Endothelial cell of umbilical vein (primary cell): ENCODE results near the gene HEXIM1. TPM values are rescaled to one million over a fixed set of nuclear protein-coding genes. Genes with fewer than 3 reads are reported as not detected.
A peak's percentile ranks its signal among the peaks of the same experiment; 100 is the strongest.

Experiments used
- BruUV-seq: library from RNA; stranded (reverse); fragments of 400-500 nt; replicated peaks from 2 replicates; lab custom pipeline; 2021; lab: Mats Ljungman, UMichigan
- CTCF ChIA-PET: fragments of 300-600, 350-600 bp; sonication (Branson Sonifier 250); formaldehyde crosslinking; loops from one replicate; lab custom pipeline; 2021; ENCODE audit warnings: antibody characterized with exemption, inconsistent platforms; lab: Charles Lee
- POLR2A ChIA-PET: fragments of 300-600, 350-600 bp; sonication (Branson Sonifier 250); formaldehyde crosslinking; loops from one replicate; lab custom pipeline; 2021; ENCODE audit warnings: antibody characterized with exemption, inconsistent platforms; lab: Charles Lee
- DNase-seq: peaks from one replicate; pipeline ENCODE4 v3.0.0-alpha.2; 2011; ENCODE audit warnings: low read depth, low spot score
- FAIRE-seq: peaks from 2 replicates; lab custom pipeline; 2011; peaks lifted over from hg19 to GRCh38; lab: Jason Lieb, UNC
- H2AFZ ChIP-seq: 2 replicates; pipeline ENCODE4 v1.6.0; 2012; ENCODE audit warnings: low read depth, low read length, control low read depth, inconsistent platforms
- H3K27ac ChIP-seq: 2 replicates; pipeline ENCODE4 v1.5.1; 2011; ENCODE audit warnings: low read depth, mild to moderate bottlenecking, control low read depth, low read length, moderate library complexity; ENCODE audit not compliant: insufficient read depth
- H3K27me3 ChIP-seq, 2 experiments: 2 replicates each; pipeline versions ENCODE4 v1.6.0 to v1.6.1; 2011; ENCODE audit warnings: low read length in 2 of 2, mixed read lengths in 1 of 2; ENCODE audit not compliant: control insufficient read depth in 2 of 2, insufficient read depth in 2 of 2
- H3K36me3 ChIP-seq, 2 experiments: 2 replicates in 1 of 2; 3 replicates in 1 of 2; pipeline ENCODE4 v1.5.1; 2011; ENCODE audit warnings: low read length in 2 of 2, mild to moderate bottlenecking in 1 of 2, moderate library complexity in 1 of 2; ENCODE audit not compliant: control insufficient read depth in 2 of 2, insufficient read depth in 2 of 2; ENCODE audit errors: extremely low read depth in 1 of 2
- H3K4me1 ChIP-seq: 3 replicates; pipeline ENCODE4 v1.5.1; 2011; ENCODE audit warnings: mild to moderate bottlenecking, low read length; ENCODE audit not compliant: control insufficient read depth, insufficient read depth; ENCODE audit errors: extremely low read depth
- H3K4me2 ChIP-seq: 2 replicates; pipeline ENCODE4 v1.6.1; 2011; ENCODE audit warnings: low read length, control low read depth, mixed read lengths; ENCODE audit not compliant: insufficient read depth
- H3K4me3 ChIP-seq, 3 experiments: fragments of 200-600 bp in 1 of 3; sonication (generic), shearing (Covaris generic) in 1 of 3; replicated peaks in 1 of 3; 2 replicates each; pipeline ENCODE4 v1.5.1; 2011 to 2016; ENCODE audit warnings: control low read depth in 3 of 3, low read length in 3 of 3, mild to moderate bottlenecking in 2 of 3, inconsistent platforms in 1 of 3, low read depth in 1 of 3, moderate library complexity in 1 of 3; ENCODE audit not compliant: insufficient read depth in 1 of 3
- H3K79me2 ChIP-seq: 2 replicates; pipeline ENCODE4 v1.6.0; 2012; ENCODE audit warnings: low read length, inconsistent platforms; ENCODE audit not compliant: control insufficient read depth, insufficient read depth
- H3K9ac ChIP-seq: replicated peaks from 2 replicates; pipeline ENCODE3; 2011; ENCODE audit warnings: low read length, control low read depth; ENCODE audit not compliant: insufficient read depth; ENCODE audit errors: extremely low read depth
- H3K9me1 ChIP-seq: replicated peaks from 3 replicates; pipeline ENCODE4 v1.6.0; 2011; ENCODE audit warnings: mild to moderate bottlenecking, low read length; ENCODE audit not compliant: control insufficient read depth, insufficient read depth; ENCODE audit errors: extremely low read depth
- H3K9me3 ChIP-seq: replicated peaks from 2 replicates; pipeline ENCODE4 v1.5.1; 2012; ENCODE audit warnings: low read length, inconsistent platforms; ENCODE audit not compliant: control insufficient read depth, insufficient read depth
- H4K20me1 ChIP-seq: replicated peaks from 2 replicates; pipeline ENCODE3; 2011; ENCODE audit warnings: mild to moderate bottlenecking, low read length; ENCODE audit not compliant: control insufficient read depth, insufficient read depth; ENCODE audit errors: extremely low read depth
- EZH2 ChIP-seq: IDR thresholded peaks from 2 replicates; pipeline ENCODE4 v1.6.1; 2012; ENCODE audit warnings: borderline replicate concordance, low read depth, mild to moderate bottlenecking, moderate library complexity, low read length, inconsistent platforms; ENCODE audit not compliant: severe bottlenecking
- FOS ChIP-seq: IDR thresholded peaks from 2 replicates; pipeline ENCODE4 v1.6.1; 2011; ENCODE audit warnings: mild to moderate bottlenecking, low read length, moderate library complexity, borderline replicate concordance; ENCODE audit not compliant: insufficient read depth
- GATA2 ChIP-seq: IDR thresholded peaks from 2 replicates; pipeline ENCODE4 v1.7.0; 2011; ENCODE audit warnings: low read depth, mild to moderate bottlenecking, moderate library complexity, mixed read lengths, low read length; ENCODE audit not compliant: insufficient read length, insufficient read depth
- JUN ChIP-seq: IDR thresholded peaks from 2 replicates; pipeline ENCODE4 v1.6.1; 2011; ENCODE audit warnings: borderline replicate concordance, low read depth; ENCODE audit not compliant: insufficient read length, insufficient read depth
- MYC ChIP-seq: IDR thresholded peaks from one replicate; pipeline ENCODE4 v1.6.1; 2011; ENCODE audit warnings: mild to moderate bottlenecking, low read depth, low read length
- POLR2A ChIP-seq: IDR thresholded peaks from 2 replicates; pipeline ENCODE4 v1.6.1; 2012; ENCODE audit warnings: low read depth, mild to moderate bottlenecking, control low read depth, low read length
- POLR2AphosphoS5 ChIP-seq: IDR thresholded peaks from 2 replicates; pipeline ENCODE4 v1.6.1; 2012; ENCODE audit warnings: low read depth, mild to moderate bottlenecking, control low read depth, low read length, moderate library complexity; ENCODE audit not compliant: insufficient read depth
- dilution Hi-C: fragments of 300-500 bp; cut with MboI; formaldehyde crosslinking; loops from one replicate; pipeline ENCODE4 v1.15.0; 2019; ENCODE audit warnings: low sequenced_read_pairs; ENCODE audit not compliant: extremely low pct_ligation_motif_present
- intact Hi-C: fragments of 100-400 bp; cut with micrococcal nuclease; formaldehyde crosslinking; loops from one replicate; pipeline ENCODE4 v1.10.0; 2022
- polyA plus RNA-seq, 4 experiments: library from polyadenylated mRNA; depleted of rRNA in 3 of 4; stranded (reverse) in 3 of 4; unstranded in 1 of 4; fragments of >200 nt; gene quantifications; 2 replicates each; pipeline versions ENCODE4 v1.2.1 to v1.2.3, GENCODE V29; 2011 to 2012; ENCODE audit warnings: missing spikeins in 1 of 4
- total RNA-seq: library from RNA; stranded (reverse); gene quantifications from 2 replicates; pipeline ENCODE4 v1.2.3, GENCODE V29; 2021
- TF ChIP-seq, protein P1 (sequence below): IDR thresholded peaks from 2 replicates; pipeline ENCODE4 v1.6.1; 2011; ENCODE audit not compliant: insufficient read depth, insufficient read length
- TF ChIP-seq, protein P2 (sequence below), 2 donors: IDR thresholded peaks; 1 replicate in 1 of 2; 2 replicates in 1 of 2; pipeline ENCODE4 v1.5.1; 2011; ENCODE audit warnings: low read length in 2 of 2, mild to moderate bottlenecking in 2 of 2, moderate library complexity in 2 of 2, control low read depth in 1 of 2, inconsistent platforms in 1 of 2, low read depth in 1 of 2; ENCODE audit not compliant: insufficient read depth in 1 of 2; ENCODE audit errors: extremely low read depth in 1 of 2

The HEXIM1 gene
- total and polyA plus RNA-seq, 2 donors (not counting 3 experiments of a cell fraction or from before 2014, with no cell fraction given) = 7.0 to 20.0 TPM

DNA sequence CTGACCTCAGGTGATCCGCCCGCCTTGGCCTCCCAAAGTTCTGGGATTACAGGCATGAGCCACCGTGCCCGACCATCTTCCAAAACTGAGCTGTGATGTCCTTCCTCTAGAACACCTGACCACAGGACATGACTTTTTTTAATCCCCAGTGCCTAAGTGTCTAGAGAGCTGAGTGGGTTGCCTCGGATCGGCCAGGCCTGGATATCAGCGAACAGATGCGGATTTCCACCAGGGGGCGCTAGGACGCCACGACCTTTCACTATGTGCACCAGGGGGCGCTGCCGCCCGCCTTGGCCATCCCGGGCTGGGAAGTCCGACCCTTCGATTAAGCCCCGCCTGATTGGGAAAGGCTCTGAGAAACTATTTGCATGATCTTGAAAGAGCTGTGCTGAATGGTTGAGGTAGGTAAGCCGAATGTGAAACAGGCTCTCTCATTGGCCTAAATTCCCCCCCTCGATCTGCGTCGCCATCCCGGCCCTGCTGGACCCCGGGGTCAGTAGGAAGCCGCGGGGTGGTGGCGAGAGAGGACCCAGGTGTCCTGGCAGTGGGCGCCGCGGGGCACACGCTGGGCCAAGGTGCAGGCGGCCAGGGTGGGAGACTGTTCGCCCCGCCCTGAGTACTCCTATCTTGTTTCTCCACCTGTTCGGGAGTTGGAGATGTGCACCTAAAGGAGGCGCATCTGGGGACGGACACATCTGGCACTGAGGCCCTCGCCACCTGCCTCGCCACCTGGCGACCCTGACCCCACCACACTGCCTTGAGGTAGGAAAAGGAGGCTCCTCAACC lies 12.9 kb upstream of the HEXIM1 start, which contains the start of gene ACBD4:
Gene ACBD4, plus strand, starts transcription at position 496 of the 786 bp plus-strand sequence. CDS start 458 bp downstream, outside the sequence.
- Histone ChIP-seq H3K4me2 (peak within 1 kb of the TSS; percentile 79), H3K27me3 (no peaks in the 10 kb centered on the region), H3K4me1 (peaks cover 17% of the 10 kb centered on the region), H3K27ac (peak within 1 kb of the TSS; percentile 14), H3K9ac (peak within 1 kb of the TSS; percentile 22), H3K9me1 (no peaks in the 10 kb centered on the region), H3K4me3 (peak within 1 kb of the TSS; percentile 3 to 69 (median 53)), H4K20me1 (no peaks in the 10 kb centered on the region), H3K79me2 (peaks cover 2% of the 10 kb centered on the region), H2AFZ (peak within 1 kb of the TSS; percentile 77), H3K36me3 (no peaks in the 10 kb centered on the region), H3K9me3 (no peaks in the 10 kb centered on the region)
- no peak for TF ChIP-seq GATA2
- no peak for TF ChIP-seq MYC
- TF ChIP-seq, protein P1, sequence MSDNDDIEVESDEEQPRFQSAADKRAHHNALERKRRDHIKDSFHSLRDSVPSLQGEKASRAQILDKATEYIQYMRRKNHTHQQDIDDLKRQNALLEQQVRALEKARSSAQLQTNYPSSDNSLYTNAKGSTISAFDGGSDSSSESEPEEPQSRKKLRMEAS = no peak
- no peak for TF ChIP-seq JUN
- no peak for TF ChIP-seq EZH2
- no peak for TF ChIP-seq FOS
- peak; percentile 50 for TF ChIP-seq POLR2A
- TF ChIP-seq, protein P2, sequence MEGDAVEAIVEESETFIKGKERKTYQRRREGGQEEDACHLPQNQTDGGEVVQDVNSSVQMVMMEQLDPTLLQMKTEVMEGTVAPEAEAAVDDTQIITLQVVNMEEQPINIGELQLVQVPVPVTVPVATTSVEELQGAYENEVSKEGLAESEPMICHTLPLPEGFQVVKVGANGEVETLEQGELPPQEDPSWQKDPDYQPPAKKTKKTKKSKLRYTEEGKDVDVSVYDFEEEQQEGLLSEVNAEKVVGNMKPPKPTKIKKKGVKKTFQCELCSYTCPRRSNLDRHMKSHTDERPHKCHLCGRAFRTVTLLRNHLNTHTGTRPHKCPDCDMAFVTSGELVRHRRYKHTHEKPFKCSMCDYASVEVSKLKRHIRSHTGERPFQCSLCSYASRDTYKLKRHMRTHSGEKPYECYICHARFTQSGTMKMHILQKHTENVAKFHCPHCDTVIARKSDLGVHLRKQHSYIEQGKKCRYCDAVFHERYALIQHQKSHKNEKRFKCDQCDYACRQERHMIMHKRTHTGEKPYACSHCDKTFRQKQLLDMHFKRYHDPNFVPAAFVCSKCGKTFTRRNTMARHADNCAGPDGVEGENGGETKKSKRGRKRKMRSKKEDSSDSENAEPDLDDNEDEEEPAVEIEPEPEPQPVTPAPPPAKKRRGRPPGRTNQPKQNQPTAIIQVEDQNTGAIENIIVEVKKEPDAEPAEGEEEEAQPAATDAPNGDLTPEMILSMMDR (IDR thresholded peaks at IDR 0.05; ENCODE audit: extremely low read depth in 1 of 2, insufficient read depth in 1 of 2, low read depth in 1 of 2, low read length in 2 of 2) = peak; percentile 100
- TF ChIP-seq POLR2AphosphoS5 = no peak
- peak; percentile 100 for FAIRE-seq
- peak; percentile 98 for DNase-seq
- ChIA-PET POLR2A (interaction anchor here (0.6 to 1.7 kb wide), 5 partner anchors 10 to 62 kb away, joined by 3 to 58 read pairs (median 8); partner anchors contain the start of genes HEXIM1 and HEXIM2), CTCF (interaction anchor here (0.5 to 6.4 kb wide), 95 partner anchors 11 to 1355 kb away, joined by 3 to 476 read pairs (median 5); partner anchors contain the start of genes C1QL1, CFAP97D1, DCAKD and EFTUD2)
- intact Hi-C loops (loop anchor here (1.0 kb wide), 4 partner anchors 13 to 100 kb away; partner anchors contain the start of genes HEXIM1 and HEXIM2), dilution Hi-C loops (no loop called here)
- BruUV-seq = TSS peak; percentile 35
